H9 (cell line): Measurements from ENCODE around the gene TSPAN9. TPM values are rescaled to one million over a fixed set of nuclear protein-coding genes. Genes with fewer than 3 reads are reported as not detected.

Source experiments
- DNase-seq: peaks from one replicate; pipeline ENCODE4 v3.0.0-alpha.2; 2017
- H2AFZ ChIP-seq: one replicate; pipeline ENCODE4 v1.6.1; 2013; ENCODE audit warnings: mild to moderate bottlenecking, low read length, control low read depth, moderate library complexity
- H2AK5ac ChIP-seq: 2 replicates; pipeline ENCODE4 v1.6.1; 2013; ENCODE audit warnings: low read length, control low read depth, mixed read lengths; ENCODE audit not compliant: insufficient read length
- H2BK120ac ChIP-seq: one replicate; pipeline ENCODE4 v1.6.1; 2013; ENCODE audit warnings: low read depth, mild to moderate bottlenecking, low read length, control low read depth, inconsistent platforms; ENCODE audit not compliant: poor library complexity, severe bottlenecking
- H2BK12ac ChIP-seq: 2 replicates; pipeline ENCODE4 v1.6.1; 2013; ENCODE audit warnings: low read length, control low read depth, mixed read lengths, low read depth; ENCODE audit not compliant: insufficient read length
- H2BK15ac ChIP-seq: 2 replicates; pipeline ENCODE4 v1.6.1; 2013; ENCODE audit warnings: low read depth, low read length, control low read depth
- H2BK20ac ChIP-seq: one replicate; pipeline ENCODE4 v1.6.1; 2013; ENCODE audit warnings: low read depth, mild to moderate bottlenecking, low read length, control low read depth, inconsistent platforms; ENCODE audit not compliant: poor library complexity, severe bottlenecking
- H2BK5ac ChIP-seq: 2 replicates; pipeline ENCODE4 v1.6.1; 2013; ENCODE audit warnings: low read length, control low read depth, mixed read lengths; ENCODE audit not compliant: insufficient read length
- H3K14ac ChIP-seq: 2 replicates; pipeline ENCODE4 v1.6.1; 2013; ENCODE audit warnings: low read length, control low read depth; ENCODE audit not compliant: insufficient read depth
- H3K18ac ChIP-seq: 2 replicates; pipeline ENCODE4 v1.6.1; 2013; ENCODE audit warnings: low read depth, mild to moderate bottlenecking, mixed read lengths, low read length, control low read depth; ENCODE audit not compliant: insufficient read length
- H3K23ac ChIP-seq: 2 replicates; pipeline ENCODE4 v1.6.1; 2013; ENCODE audit warnings: low read length, control low read depth, mixed read lengths, low read depth; ENCODE audit not compliant: insufficient read length
- H3K23me2 ChIP-seq: 2 replicates; pipeline ENCODE4 v1.6.1; 2013; ENCODE audit warnings: low read depth, mild to moderate bottlenecking, mixed read lengths, low read length, control low read depth; ENCODE audit not compliant: insufficient read length, poor library complexity, severe bottlenecking
- H3K27ac ChIP-seq: 2 replicates; pipeline ENCODE4 v1.5.1; 2013; ENCODE audit warnings: low read length, control low read depth, mixed read lengths, low read depth; ENCODE audit not compliant: insufficient read length
- H3K27me3 ChIP-seq: 2 replicates; pipeline ENCODE4 v1.6.1; 2013; ENCODE audit warnings: low read length, control low read depth, inconsistent platforms; ENCODE audit not compliant: insufficient read depth
- H3K4ac ChIP-seq: 2 replicates; pipeline ENCODE4 v1.6.1; 2013; ENCODE audit warnings: low read depth, mild to moderate bottlenecking, control low read depth, inconsistent platforms, low read length, moderate library complexity
- H3K4me1 ChIP-seq: 2 replicates; pipeline ENCODE4 v1.6.1; 2013; ENCODE audit warnings: low read length, control low read depth, inconsistent platforms; ENCODE audit not compliant: insufficient read depth
- H3K4me2 ChIP-seq: 2 replicates; pipeline ENCODE4 v1.6.1; 2013; ENCODE audit warnings: low read length, control low read depth, mixed read lengths; ENCODE audit not compliant: insufficient read length, insufficient read depth
- H3K56ac ChIP-seq: 2 replicates; pipeline ENCODE4 v1.6.1; 2013; ENCODE audit warnings: low read depth, mild to moderate bottlenecking, mixed read lengths, low read length, control low read depth; ENCODE audit not compliant: insufficient read length
- H3K79me1 ChIP-seq: 2 replicates; pipeline ENCODE4 v1.6.1; 2013; ENCODE audit warnings: low read depth, mild to moderate bottlenecking, moderate library complexity, low read length, control low read depth, inconsistent platforms; ENCODE audit not compliant: insufficient read depth, poor library complexity, severe bottlenecking
- H3K79me2 ChIP-seq: 2 replicates; pipeline ENCODE4 v1.6.1; 2013; ENCODE audit warnings: low read length, control low read depth, inconsistent platforms; ENCODE audit not compliant: insufficient read depth
- H3K9ac ChIP-seq: 2 replicates; pipeline ENCODE4 v1.6.1; 2013; ENCODE audit warnings: low read length, control low read depth, mixed read lengths; ENCODE audit not compliant: insufficient read length; ENCODE audit errors: extremely low read depth
- H3K9me3 ChIP-seq: one replicate; pipeline ENCODE4 v1.6.1; 2013; ENCODE audit warnings: low read depth, low read length, inconsistent platforms; ENCODE audit not compliant: control insufficient read depth
- H3T11ph ChIP-seq: one replicate; pipeline ENCODE4 v1.6.1; 2013; ENCODE audit warnings: mild to moderate bottlenecking, low read length, control low read depth, inconsistent platforms
- H4K20me1 ChIP-seq: one replicate; pipeline ENCODE4 v1.6.1; 2013; ENCODE audit not compliant: control insufficient read depth, insufficient read length, insufficient read depth
- H4K5ac ChIP-seq: 2 replicates; pipeline ENCODE4 v1.6.1; 2013; ENCODE audit warnings: low read depth, mild to moderate bottlenecking, mixed read lengths, low read length, control low read depth; ENCODE audit not compliant: insufficient read length
- H4K8ac ChIP-seq: replicated peaks from 2 replicates; pipeline ENCODE4 v1.6.1; 2013; ENCODE audit warnings: low read length, control low read depth, mixed read lengths, low read depth; ENCODE audit not compliant: insufficient read length
- H4K91ac ChIP-seq: 2 replicates; pipeline ENCODE4 v1.6.1; 2013; ENCODE audit warnings: low read depth, mild to moderate bottlenecking, moderate library complexity, mixed read lengths, low read length, control low read depth; ENCODE audit not compliant: insufficient read length
- H3K27ac Mint-ChIP-seq, 3 experiments: 2 replicates in 2 of 3; 3 replicates in 1 of 3; pipeline ENCODE4 v1.8.0; 2020 to 2021; ENCODE audit warnings: mixed read lengths in 3 of 3, mild to moderate bottlenecking in 1 of 3, moderate library complexity in 1 of 3
- H3K27me3 Mint-ChIP-seq: 2 replicates; pipeline ENCODE4 v1.8.0; 2021; ENCODE audit warnings: low read depth, mild to moderate bottlenecking, moderate library complexity, mixed read lengths
- H3K36me3 Mint-ChIP-seq, 3 experiments: 2 replicates in 2 of 3; 3 replicates in 1 of 3; pipeline ENCODE4 v1.8.0; 2020 to 2021; ENCODE audit warnings: low read depth in 3 of 3, mixed read lengths in 3 of 3; ENCODE audit not compliant: insufficient read depth in 1 of 3
- H3K4me1 Mint-ChIP-seq, 2 experiments: 2 replicates each; pipeline ENCODE4 v1.8.0; 2020; ENCODE audit warnings: mixed read lengths in 2 of 2
- H3K4me3 Mint-ChIP-seq, 2 experiments: 2 replicates in 1 of 2; 3 replicates in 1 of 2; pipeline ENCODE4 v1.8.0; 2020 to 2021; ENCODE audit warnings: mild to moderate bottlenecking in 2 of 2, mixed read lengths in 2 of 2, moderate library complexity in 1 of 2
- H3K9me3 Mint-ChIP-seq, 2 experiments: 2 replicates in 1 of 2; 3 replicates in 1 of 2; pipeline ENCODE4 v1.8.0; 2020; ENCODE audit warnings: mild to moderate bottlenecking in 2 of 2, mixed read lengths in 2 of 2, moderate library complexity in 1 of 2
- CTCF ChIP-seq: fragments of 200-600 bp; sonication (generic); conservative IDR thresholded peaks from 3 replicates; pipeline ENCODE4 v1.8.0; 2021; ENCODE audit warnings: antibody characterized with exemption, mild to moderate bottlenecking
- WGBS: extraction: QIAGEN DNeasy Blood & Tissue Kit; methylation state at CpG from one replicate; pipeline ENCODE4 v1.1.7; 2013; ENCODE audit warnings: missing lambda C conversion rate, low lambda C conversion rate, mixed read lengths; ENCODE audit not compliant: insufficient read length; ENCODE audit errors: extremely low coverage; 5-methylcytosine and 5-hydroxymethylcytosine counted together
- total RNA-seq: library from RNA; stranded (reverse); gene quantifications from 2 replicates; pipeline ENCODE4 v1.2.1, GENCODE V29; 2021

The TSPAN9 gene
- total RNA-seq, 1 experiment from 2014 or later: 19.0 TPM

GRCh38 chr12:3165078-3165980, 88.2 kb downstream of the TSPAN9 start:
- no peaks in the 10 kb centered on the region for H4K20me1 ChIP-seq
- Mint-ChIP-seq H3K27me3 (peaks cover 2% of the 10 kb centered on the region), H3K4me3 (peak overlapping the region in 1 of 2 experiments; percentile 16; a peak in 1 of 5 replicates), H3K27ac (peak overlapping the region in 2 of 3 experiments; percentile 58 to 93; a peak in 4 of 7 replicates), H3K4me1 (peaks cover 40 to 44% of the 10 kb centered on the region in 2 experiments), H3K9me3 (peaks cover 11 to 17% of the 10 kb centered on the region in 2 experiments), H3K36me3 (peaks cover 8 to 18% (median 9%) of the 10 kb centered on the region in 3 experiments)
- H2BK5ac ChIP-seq: no peak overlapping the region
- no peak overlapping the region for H3K4ac ChIP-seq
- H4K8ac ChIP-seq: no peak overlapping the region
- H2BK15ac ChIP-seq: no peak overlapping the region
- H2BK12ac ChIP-seq: no peak overlapping the region
- no peak overlapping the region for H3K23ac ChIP-seq
- H2AFZ ChIP-seq: no peak overlapping the region
- H3K4me2 ChIP-seq: no peak overlapping the region
- WGBS: no CpG with 5 or more reads among the region's 22 CpGs
- H3K79me1 ChIP-seq: no peaks in the 10 kb centered on the region
- H3K79me2 ChIP-seq: no peaks in the 10 kb centered on the region
- peaks cover 5% of the 10 kb centered on the region for H3K9me3 ChIP-seq
- no peak overlapping the region for H4K5ac ChIP-seq
- H3K56ac ChIP-seq: no peak overlapping the region
- no peak overlapping the region for H3K14ac ChIP-seq
- no peaks in the 10 kb centered on the region for H3K27me3 ChIP-seq
- no peak for TF ChIP-seq CTCF
- H2AK5ac ChIP-seq: no peak overlapping the region
- no peak overlapping the region for H3T11ph ChIP-seq
- no peak for DNase-seq
- no peaks in the 10 kb centered on the region for H3K23me2 ChIP-seq
- no peak overlapping the region for H2BK120ac ChIP-seq
- H4K91ac ChIP-seq: no peak overlapping the region
- H3K27ac ChIP-seq: no peak overlapping the region
- H2BK20ac ChIP-seq: no peak overlapping the region
- no peak overlapping the region for H3K9ac ChIP-seq
- peaks cover 8% of the 10 kb centered on the region for H3K4me1 ChIP-seq
- no peak overlapping the region for H3K18ac ChIP-seq
